Activated CD4-positive, alpha-beta T cell treated with anti-CD3 and anti-CD28 coated beads, Interleukin-2, Interleukin-4, amounts not matched to agents 100 ng/mL and 50 ng/mL, durations not matched to agents 16 hours and 8 hours (primary cell): Measurements from ENCODE around the gene SCAPER.
"Not testable (repeated sequence)": the region's sequence is repeated elsewhere in the genome, so short reads cannot be mapped to it uniquely, and the experiment has no call there.

ENCODE experiments used
- DNase-seq: peaks from one replicate; pipeline ENCODE4 v3.0.0-alpha.2; 2020; ENCODE audit warnings: low spot score

SCAPER gene

DNA sequence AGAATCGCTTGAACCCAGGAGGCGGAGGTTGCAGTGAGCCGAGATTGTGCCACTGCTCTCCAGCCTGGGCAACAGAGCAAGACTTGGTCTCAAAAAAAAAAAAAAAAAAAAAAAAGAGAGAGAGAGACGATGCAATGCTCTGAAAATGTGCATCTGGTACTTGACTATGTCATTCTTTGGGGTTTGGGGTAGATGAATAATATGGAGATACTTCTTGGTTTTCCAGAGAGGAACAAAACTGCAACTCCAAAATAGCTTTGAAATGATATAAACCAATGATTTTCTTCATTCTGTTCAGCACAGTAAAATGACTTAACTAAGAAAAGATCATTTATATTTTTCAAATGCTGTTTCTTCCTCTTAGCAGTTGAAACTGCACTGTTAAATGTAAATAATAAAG is 409.7 kb downstream of the SCAPER start:
- DNase-seq, result no peak

DNA sequence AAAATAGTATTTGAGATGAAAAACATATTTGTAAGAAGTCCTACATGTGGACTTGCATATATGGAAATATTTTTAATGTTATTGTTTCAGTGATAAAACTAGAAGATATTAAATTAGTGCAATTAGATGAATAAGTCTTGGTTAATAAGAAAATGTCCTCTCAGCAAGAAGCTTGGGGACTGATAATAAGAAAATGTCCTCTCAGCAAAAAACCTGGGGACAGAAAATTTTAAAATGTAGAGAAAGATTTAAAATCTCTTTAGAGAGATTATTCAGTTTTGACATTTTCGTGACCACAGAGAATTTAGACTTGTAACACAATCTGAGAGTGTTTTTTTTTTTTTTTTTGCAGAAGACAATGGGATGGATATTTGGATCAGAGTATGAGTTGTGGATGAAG is 412.6 kb downstream of the SCAPER start:
- no peak for DNase-seq

DNA sequence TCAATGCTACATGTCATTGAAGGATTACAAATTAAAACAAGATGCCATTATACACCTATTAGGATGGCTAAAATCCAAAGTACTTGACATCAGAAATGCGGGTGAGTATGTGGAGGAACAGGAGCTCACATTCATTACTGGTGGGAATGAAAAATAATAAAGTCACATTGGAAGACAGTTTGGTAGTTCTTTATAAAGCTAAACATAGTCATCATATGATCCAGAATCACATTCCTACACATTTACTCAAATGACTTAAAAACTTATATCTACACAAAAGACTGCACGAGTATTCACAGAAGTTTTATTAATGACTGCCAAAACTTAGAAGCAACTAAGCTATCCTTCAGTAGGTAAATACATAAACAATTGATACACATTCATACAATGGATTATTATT is 421.4 kb downstream of the SCAPER start:
- DNase-seq, result no peak

DNA sequence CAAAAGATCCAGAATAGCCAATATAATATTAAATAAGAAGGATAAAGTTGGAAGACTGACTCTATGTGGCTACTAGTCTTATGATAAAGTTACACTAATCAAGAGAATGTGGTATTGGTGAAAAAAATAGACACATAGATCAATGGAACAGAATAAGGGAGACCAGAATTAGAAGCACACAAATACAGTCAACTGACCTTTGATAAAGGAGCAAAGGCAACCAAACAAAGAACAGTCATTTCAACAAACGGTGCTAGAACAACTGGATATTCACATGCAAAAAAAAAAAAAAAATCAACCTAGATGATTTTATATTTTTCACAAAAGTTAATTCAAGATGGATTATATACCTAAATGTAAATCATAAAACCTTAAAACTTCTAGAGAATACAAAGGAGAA is 422.1 kb downstream of the SCAPER start:
- DNase-seq, result no peak

DNA sequence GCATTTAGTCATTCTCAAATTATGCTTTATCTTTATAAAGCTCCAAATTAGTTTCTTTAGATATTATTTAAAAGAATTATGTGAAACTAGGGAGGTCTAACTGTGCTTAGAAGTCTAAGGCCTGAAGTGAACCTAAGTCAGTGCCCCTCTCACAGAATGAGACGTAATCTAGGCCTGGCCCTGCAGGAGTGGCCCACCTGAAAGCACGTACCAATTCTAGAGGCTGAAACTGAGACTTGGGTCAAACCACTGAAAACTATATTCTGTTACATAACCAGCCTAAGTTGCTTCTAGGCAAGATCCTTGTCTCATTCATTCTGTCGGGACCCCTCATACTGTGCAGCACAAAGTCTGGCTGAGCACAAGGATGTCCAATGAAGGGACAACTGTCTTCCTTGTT is 424.9 kb downstream of the SCAPER start:
- DNase-seq, result no peak

DNA sequence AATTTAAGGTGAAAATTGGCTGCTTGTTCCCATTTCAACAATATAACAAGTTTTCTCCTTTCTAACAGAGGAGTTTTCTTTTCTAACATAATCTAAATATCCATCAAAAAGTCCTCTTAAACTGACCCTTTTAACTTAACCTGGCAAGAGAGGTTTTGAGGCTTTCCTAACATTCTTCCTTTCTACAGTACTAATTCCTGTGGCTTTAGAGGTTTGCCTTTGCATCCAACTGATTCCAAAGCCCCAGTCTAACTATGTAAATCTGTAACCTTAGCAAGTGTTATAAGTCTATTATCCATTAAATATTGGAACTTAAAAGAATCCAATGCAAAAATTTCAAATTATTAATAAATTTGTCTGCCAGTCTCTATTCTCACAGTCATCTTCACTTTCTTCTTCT is 434.4 kb downstream of the SCAPER start:
- no peak for DNase-seq

DNA sequence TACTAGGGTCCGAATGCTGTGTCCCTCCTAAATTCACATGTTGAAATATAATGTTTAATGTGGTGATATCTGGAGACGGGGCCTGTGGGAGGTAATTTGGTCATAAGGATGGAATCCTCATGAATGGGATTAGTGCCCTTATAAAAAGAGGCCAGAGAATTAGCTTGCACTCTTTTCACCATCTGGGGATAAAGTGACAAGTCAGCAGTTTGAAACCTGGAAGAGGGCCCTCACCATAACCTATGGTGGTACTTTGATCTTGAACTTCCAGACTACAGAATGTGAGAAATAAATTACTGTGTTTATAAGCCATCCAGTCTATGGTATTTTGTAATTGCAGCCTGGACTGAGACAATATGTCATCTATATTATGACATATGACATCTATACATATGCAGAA is 436.4 kb downstream of the SCAPER start:
- DNase-seq, result no peak

DNA sequence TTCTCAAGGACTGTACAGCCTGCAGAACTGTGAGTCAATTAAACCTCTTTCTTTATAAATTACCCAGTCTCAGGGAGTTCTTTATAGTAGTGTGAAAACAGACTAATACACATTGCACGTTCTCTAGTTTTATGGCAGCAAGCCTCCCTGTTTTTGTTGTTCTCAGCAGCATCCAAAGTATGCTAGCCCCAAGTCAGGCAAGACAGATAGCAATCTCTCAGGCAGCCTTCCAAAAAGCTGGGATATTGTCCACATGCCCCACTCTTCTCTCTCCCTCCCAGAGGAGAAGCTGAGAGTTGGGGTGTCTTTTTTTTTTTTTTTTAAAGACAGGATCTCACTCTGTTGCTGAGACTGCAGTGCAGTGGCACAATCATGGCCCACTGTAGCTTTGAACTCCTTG is 438.0 kb downstream of the SCAPER start:
- DNase-seq, result no peak

DNA sequence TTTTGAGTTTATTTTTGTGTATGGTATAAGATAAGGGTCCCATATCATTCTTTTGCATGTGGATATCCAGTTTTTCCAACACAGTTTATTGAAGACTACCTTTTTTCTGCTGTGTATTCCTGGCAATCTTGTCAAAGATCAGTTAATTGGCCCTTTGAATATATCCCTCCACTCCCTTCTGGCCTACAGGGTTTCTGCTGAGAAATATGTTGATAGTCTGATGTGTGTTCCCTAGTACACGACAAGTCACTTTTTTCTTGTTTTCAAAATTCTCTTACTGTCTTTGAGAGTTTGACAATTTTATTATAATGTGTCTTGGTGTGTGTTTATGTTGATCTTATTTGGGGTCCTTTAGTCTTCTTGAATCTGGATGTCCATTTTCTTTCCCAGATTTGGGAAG is 439.4 kb downstream of the SCAPER start:
- no peak for DNase-seq

DNA sequence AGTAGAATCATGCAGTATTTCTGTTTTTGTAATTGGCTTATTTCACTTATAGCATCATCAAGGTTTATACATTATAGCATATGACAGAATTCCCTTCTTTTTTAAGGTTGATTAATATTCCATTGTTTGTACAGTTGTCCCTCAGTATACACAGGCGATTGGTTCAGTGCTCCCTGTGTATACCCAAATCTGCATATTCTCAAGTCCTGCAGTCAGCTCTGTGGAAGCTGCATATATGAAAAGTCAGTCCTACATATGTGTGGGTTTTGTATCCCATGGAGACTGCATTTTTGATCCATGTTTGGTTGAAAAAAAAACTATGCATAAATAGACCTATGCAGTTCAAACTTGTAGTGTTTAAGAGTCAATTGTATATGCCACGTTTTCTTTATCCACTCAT is 440.9 kb downstream of the SCAPER start:
- DNase-seq, result no peak

DNA sequence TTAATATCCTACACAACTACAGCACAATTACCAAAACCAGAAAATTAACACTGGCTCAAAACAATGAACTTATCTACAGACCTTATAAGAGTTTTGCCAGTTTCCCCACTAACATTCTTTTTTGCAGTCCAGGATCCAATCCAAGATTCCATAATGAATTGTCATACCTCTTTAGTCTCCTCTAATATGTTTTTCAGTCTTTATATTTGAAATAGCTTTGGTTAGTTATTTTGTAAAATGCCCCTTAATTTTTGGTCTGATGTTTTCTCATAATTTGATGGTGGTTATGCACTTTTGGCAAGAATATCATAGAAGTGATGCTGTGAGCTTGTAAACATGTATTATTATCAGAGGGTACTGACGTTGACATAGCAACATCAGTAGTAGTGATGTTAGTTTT is 444.3 kb downstream of the SCAPER start:
- DNase-seq, result no peak

DNA sequence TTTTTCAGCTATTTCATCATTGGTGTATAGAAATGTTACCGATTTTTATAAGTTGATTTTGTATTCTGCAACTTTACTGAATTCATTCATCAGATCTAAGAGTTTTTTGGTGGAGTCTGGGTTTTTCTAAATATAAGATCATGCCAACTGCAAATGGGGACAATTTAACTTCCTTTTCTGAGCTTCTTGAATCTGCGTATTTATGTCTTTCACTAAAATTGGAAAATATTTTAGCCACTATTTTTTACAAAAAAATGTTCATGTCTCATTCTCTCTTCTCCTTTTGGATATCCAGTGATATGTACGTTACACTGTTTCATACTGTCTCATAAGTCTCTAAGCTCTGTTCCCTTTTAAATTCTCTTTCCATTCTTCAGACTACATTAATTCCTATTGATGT is 444.8 kb downstream of the SCAPER start:
- DNase-seq, result no peak

DNA sequence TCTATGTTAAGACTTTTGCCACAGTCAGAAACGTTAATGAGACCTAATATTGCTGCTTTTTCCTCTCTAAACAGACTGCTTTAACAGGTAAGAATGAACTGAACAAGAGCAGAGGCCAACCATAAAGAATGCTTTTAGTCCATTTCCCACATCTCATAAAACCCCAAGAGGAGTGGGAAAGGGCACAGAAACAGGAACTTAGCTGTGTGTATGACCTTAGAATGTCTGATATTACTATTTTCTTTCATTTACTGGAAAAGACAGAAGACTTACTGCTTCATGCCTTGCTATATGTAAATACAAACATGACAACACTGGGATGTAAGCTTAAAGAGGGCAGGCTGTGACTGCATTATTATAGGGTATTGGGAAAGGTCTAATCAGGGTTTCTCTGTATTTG is 453.6 kb downstream of the SCAPER start:
- DNase-seq, result no peak

DNA sequence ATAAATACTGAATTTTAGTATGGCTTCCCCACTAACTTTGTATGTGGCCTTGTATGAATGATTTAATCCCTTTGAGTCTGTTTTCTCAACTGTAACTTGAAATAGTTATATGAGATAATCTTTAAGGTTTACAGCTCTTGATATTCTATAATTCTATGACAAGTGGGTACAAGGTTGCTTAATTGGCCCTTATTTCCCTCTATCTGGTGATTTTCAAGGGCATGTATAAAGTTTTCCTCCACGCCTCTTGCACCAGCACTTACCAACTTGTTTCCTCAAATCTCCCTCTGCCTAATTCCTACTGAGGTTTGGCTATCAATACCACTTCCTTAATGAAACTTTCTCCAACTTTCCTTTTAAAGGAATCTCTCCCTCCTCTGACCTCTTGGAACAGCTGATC is 455.7 kb downstream of the SCAPER start:
- DNase-seq, result no peak

DNA sequence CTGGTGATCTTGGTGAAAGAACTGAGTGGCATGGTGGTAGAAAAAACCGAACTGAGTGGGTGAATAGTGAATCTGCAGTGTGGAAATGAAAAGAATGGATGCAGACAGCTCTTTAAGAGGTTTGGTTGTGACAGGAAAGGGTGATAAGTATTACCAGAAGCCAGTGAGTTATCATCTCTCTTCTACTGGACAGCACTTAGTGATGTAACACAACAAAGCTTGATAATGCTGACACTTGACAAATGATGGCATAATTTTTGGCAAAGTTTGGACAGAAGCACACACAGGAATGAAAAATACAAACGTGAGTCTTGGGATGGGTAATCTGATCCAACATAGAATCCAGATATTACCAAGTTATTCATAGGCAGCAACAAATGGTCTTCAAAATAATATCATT is 456.4 kb downstream of the SCAPER start:
- DNase-seq, result no peak

DNA sequence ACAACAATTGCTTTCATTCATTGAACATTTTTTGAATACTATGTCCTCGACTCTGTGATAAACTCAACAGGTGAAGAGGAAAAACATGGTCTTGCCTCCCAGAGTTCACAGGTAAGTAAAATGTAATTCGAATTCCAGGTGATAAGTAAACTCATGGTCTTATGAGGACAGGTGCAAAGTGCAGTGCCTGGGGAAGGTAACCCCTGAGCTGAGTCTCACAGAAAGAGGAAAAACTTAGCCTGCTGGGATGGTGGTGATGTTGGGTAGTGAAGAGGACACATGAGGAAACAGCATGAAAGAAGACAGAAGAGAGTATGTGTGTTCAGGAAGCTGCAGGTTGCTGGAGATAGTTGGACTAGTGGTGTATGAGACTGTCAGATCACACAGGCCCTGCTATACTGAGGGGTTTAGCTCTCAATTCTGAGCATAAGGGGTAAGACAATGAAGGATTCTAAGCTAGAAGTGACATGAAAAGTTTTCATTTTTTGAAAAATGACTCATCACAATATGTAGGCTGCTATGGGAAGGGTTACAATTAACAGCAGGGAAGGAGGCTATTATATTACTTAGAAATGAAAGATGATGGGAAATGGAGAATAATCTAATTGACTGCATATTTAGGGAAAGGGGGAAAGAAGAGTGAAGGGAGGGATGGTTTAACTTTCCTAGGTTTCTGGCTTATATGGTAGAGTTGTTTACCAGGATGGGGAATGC is 457.3 kb downstream of the SCAPER start:
- no peak for DNase-seq

DNA sequence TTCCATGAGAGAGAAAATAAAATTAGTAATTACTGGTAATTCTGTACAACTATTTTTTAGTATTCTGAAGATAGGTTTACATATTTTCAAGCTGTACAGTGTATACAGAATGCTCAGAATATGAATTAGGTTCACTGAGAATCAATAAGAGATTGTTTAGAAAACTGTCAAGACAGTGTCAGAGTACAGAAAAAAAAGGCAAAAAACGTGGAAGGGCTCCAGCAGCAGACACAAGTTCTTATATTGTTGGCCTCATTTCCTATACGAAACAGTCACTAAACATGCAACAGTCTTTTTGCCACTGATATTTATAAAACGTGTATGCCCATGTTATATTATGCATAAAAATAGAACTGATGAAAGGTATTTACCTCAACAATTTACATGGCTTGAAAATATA is 464.7 kb downstream of the SCAPER start:
- DNase-seq, result no peak

DNA sequence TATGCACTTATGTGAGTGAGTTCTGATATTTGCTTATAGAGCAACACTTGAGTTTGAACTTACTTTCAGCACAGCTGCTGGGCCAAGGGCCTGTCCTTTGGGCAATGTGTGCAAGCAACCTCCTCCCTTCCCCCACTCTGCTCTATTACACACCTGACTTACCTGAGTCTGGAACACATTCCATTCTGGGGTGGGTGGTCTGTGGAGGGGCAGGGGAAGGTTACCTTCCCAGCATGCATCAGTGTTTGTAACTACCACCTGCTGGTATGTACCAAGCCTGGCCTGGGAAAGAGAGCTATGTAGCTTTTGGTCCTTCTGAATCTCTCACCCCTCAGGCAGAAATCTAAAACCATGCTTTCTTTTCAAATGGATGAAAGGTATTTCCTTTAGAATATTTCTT is 465.6 kb downstream of the SCAPER start:
- no peak for DNase-seq

DNA sequence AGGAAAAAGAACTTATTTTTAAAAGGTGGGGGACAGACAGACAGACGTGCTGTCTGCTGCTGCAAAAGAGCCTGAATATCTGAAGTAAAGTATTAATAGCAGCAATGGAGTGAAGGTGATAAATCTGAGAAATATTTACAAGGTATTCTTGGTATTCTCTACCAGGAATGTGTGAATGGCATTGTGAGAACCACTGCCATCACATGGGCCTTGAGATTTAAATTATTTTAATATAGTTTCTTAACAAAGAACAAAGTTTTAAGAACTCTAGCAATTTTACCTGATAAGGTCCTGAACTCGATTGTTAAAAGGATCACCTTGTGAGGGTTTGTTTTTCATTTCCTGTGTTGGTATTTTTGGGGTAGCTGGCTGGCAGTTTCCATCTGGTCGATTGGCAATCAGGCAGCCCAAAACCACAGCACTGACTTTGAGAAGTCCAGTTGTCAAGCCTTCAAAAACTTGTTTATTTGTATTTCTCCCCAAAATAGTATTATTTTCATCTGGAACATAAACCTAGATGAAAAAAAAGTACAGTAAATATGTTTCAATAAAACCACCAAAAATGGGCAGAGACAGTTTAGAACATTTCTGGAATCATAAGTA is 471.2 kb downstream of the SCAPER start:
- no peak for DNase-seq

DNA sequence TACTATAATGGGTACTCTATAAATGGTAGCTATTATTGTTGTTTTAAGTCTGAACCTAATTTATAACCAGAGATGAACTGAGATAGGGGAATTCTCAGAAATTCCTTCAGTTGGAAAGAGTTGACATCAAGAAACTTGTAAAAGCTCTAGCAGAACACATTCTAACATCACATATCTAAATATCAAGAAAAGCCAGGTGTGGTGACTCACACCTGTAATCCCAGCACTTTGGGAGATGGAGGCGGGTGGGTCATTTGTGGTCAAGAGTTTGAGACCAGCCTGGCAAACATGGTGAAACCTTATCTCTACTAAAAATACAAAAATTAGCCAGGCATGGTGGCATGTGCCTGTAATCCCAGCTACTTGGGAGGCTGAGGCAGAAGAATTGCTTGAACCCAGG is 472.1 kb downstream of the SCAPER start:
- DNase-seq, result not testable (repeated sequence)

DNA sequence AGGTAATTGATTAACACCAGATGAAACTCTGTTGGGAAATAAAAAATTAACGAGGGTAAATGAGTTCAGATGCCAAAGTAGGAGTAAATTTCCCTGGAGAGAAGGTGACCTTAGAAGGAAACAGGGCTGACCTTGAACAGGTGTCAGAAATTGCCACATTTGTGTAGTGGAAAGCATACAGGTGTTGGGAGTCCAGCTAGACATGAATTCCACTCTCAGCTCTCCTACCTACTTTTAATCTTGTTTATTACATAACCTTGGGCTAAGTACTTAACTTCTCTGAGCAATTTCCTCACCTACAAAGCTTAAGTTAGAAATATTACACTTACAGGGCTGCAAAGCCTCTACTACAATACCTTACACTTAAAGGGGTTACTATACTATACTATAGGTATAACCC is 472.5 kb downstream of the SCAPER start:
- DNase-seq, result no peak

DNA sequence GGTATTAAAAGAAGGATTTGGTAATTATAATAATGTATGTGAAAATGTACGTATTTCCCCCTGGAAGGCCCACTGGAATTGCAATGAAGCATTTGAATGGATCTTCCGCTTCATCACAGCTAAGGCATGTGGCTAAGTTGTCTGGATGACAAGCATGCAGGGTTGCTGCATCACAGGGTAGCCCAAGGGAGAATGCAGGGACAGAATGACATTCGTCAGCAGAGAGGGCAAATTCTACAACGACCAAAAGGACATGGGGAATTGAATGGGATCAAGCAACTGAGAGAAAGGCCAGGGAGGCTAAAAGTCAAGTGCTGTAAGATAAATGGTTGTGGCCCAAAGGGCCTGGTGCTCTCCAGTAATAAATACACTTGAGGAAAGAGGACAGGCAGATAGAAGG is 473.2 kb downstream of the SCAPER start:
- DNase-seq, result no peak

DNA sequence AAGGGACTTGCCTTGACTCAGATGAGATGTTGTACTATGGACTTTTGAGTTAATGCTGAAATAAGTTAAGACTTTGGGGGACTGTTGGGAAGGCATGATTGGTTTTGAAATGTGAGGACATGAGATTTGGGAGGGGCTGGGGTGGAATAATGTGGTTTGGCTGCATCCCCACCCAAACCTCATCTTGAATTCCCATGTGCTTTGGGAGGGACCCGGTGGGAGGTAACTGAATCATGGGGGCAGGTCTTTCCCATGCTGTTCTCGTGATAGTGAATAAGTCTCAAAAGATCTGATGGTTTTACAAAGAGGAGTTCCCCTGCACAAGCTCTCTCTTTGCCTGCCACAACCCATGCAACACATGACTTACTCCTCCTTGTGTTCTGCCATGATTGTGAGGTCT is 474.4 kb downstream of the SCAPER start:
- not testable (repeated sequence) for DNase-seq

DNA sequence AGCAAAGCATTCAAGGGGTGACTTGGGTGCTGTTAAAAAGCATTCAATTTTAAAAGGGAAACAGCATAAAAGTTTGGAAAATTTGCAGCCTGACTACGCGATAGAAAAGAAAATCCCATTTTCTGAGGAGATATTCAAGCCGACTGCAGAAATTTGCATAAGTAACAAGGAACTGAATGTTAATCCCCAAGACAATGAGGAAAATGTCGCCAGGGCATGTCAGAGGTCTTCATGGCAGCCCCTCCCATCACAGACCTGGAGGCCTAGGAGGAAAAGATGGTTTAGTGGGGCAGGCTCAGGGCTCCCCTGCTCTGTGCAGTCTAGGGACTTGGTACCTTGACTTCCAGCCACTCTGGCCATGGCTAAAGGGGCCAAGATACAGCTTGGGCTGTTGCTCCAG is 475.5 kb downstream of the SCAPER start:
- no peak for DNase-seq
